Jurkat, Clone E6-1 (cell line): ENCODE measurements around the gene PDE4D.

ENCODE experiments used
- DNase-seq: peaks from one replicate; pipeline ENCODE4 v3.0.0-alpha.2; 2011; ENCODE audit warnings: low read depth, low spot score
- H3K4me3 ChIP-seq: 2 replicates; pipeline ENCODE4 v1.5.1; 2011; ENCODE audit warnings: mild to moderate bottlenecking, low read length, control low read depth, moderate library complexity

Gene PDE4D

GRCh38 chr5:59648949-59649921, 244.3 kb downstream of the PDE4D start:
- no peak for DNase-seq
- H3K4me3 ChIP-seq: no peak overlapping the region

GRCh38 chr5:59648038-59648831, 245.3 kb downstream of the PDE4D start:
- DNase-seq: no peak
- H3K4me3 ChIP-seq: no peak overlapping the region

GRCh38 chr5:59645380-59645779, 248.1 kb downstream of the PDE4D start:
- no peak for DNase-seq
- no peak overlapping the region for H3K4me3 ChIP-seq

- H3K4me3 ChIP-seq: no peak overlapping the region
- DNase-seq: no peak
Measured at GRCh38 chr5:59640411-59640810, 253.1 kb downstream of the PDE4D start.

GRCh38 chr5:59637884-59638580, 255.5 kb downstream of the PDE4D start:
- H3K4me3 ChIP-seq: no peak overlapping the region
- DNase-seq: no peak

- no peak for DNase-seq
- H3K4me3 ChIP-seq: no peak overlapping the region
Measured at GRCh38 chr5:59629561-59629960, 264.0 kb downstream of the PDE4D start.

GRCh38 chr5:59628062-59628828, 265.3 kb downstream of the PDE4D start:
- no peak overlapping the region for H3K4me3 ChIP-seq
- DNase-seq: no peak

GRCh38 chr5:59624898-59625297, 268.6 kb downstream of the PDE4D start:
- DNase-seq: no peak
- H3K4me3 ChIP-seq: no peak overlapping the region

GRCh38 chr5:59622848-59623247, 270.7 kb downstream of the PDE4D start:
- no peak overlapping the region for H3K4me3 ChIP-seq
- no peak for DNase-seq

GRCh38 chr5:59621477-59621876, 272.0 kb downstream of the PDE4D start:
- DNase-seq: no peak
- no peak overlapping the region for H3K4me3 ChIP-seq

GRCh38 chr5:59620535-59621212, 272.9 kb downstream of the PDE4D start:
- H3K4me3 ChIP-seq: no peak overlapping the region
- DNase-seq: no peak

GRCh38 chr5:59618644-59619043, 274.9 kb downstream of the PDE4D start:
- no peak overlapping the region for H3K4me3 ChIP-seq
- no peak for DNase-seq

- no peak for DNase-seq
- H3K4me3 ChIP-seq: no peak overlapping the region
Measured at GRCh38 chr5:59617186-59617771, 276.2 kb downstream of the PDE4D start.

- no peak overlapping the region for H3K4me3 ChIP-seq
- no peak for DNase-seq
Measured at GRCh38 chr5:59616413-59616812, 277.1 kb downstream of the PDE4D start.

- no peak for DNase-seq
- no peak overlapping the region for H3K4me3 ChIP-seq
Measured at GRCh38 chr5:59615272-59615671, 278.3 kb downstream of the PDE4D start.

- no peak for DNase-seq
- no peak overlapping the region for H3K4me3 ChIP-seq
Measured at GRCh38 chr5:59609501-59610265, 283.8 kb downstream of the PDE4D start.

GRCh38 chr5:59608745-59609144, 284.8 kb downstream of the PDE4D start:
- no peak for DNase-seq
- no peak overlapping the region for H3K4me3 ChIP-seq
